Measurements from ENCODE around the gene ARSJ. TPM values are rescaled to one million over a fixed set of nuclear protein-coding genes. Genes with fewer than 3 reads are reported as not detected.

The ARSJ gene
- total and polyA plus RNA-seq, 2 experiments from 2014 or later: 4.3 to 6.6 TPM

GRCh38 chr4:113987382-113987941 is 8.0 kb upstream of the ARSJ start:
- ATAC-seq: no peak
- no peaks in the 10 kb centered on the region for H3K36me3 ChIP-seq (ENCODE audit: insufficient read depth)
- peaks cover 5% of the 10 kb centered on the region; the same call in 2 of the 3 replicates for H3K4me1 Mint-ChIP-seq

GRCh38 chr4:113982181-113982580 is 2.7 kb upstream of the ARSJ start:
- H3K4me3 Mint-ChIP-seq: no peak overlapping the region
- Histone ChIP-seq H3K79me2 (replicated peaks; ENCODE audit: insufficient read depth) (peaks cover 4% of the 10 kb centered on the region), H3K4me3 (no peak overlapping the region), H3F3A (replicated peaks; ENCODE audit: low read depth) (no peaks in the 10 kb centered on the region), H4K20me1 (replicated peaks; ENCODE audit: insufficient read depth) (no peaks in the 10 kb centered on the region), H3K4me1 (ENCODE audit: insufficient read depth) (peaks cover 13% of the 10 kb centered on the region), H3K27ac (ENCODE audit: low read depth) (no peak overlapping the region), H3K36me3 (ENCODE audit: insufficient read depth) (no peaks in the 10 kb centered on the region), H3K9me2 (ENCODE audit: insufficient read depth) (peaks cover 6% of the 10 kb centered on the region; the same call in 1 of the 2 replicates), H3K27me3 (ENCODE audit: insufficient read depth) (peaks cover 12% of the 10 kb centered on the region), H3K4me2 (no peak overlapping the region), H2AFZ (no peak overlapping the region)
- peaks cover 27% of the 10 kb centered on the region for H3K9me3 Mint-ChIP-seq
- TF ChIP-seq ETS1 (IDR thresholded peaks at IDR 0.05): no peak
- TF ChIP-seq JUNB (IDR thresholded peaks at IDR 0.05; ENCODE audit: unreplicated experiment): no peak
- H3K4me1 Mint-ChIP-seq: peaks cover 30% of the 10 kb centered on the region
- H3K27me3 Mint-ChIP-seq (ENCODE audit: insufficient read depth, low read depth, poor library complexity): peaks cover 22% of the 10 kb centered on the region
- no peak for ATAC-seq
- no peak for DNase-seq (ENCODE audit: low spot score)
- H3K36me3 Mint-ChIP-seq (ENCODE audit: low read depth): peaks cover 20% of the 10 kb centered on the region
- no peak overlapping the region for H3K27ac Mint-ChIP-seq

More at GRCh38 chr4:113987382-113987941, 8.0 kb upstream of the ARSJ start:
- no peak overlapping the region for H3K27ac ChIP-seq (ENCODE audit: low read depth)
- peak; percentile 50 for DNase-seq (ENCODE audit: low spot score)
- H3K4me1 ChIP-seq (ENCODE audit: insufficient read depth): no peaks in the 10 kb centered on the region
- Mint-ChIP-seq H3K36me3 (ENCODE audit: low read depth) (peaks cover 20% of the 10 kb centered on the region), H3K4me3 (no peak overlapping the region), H3K27ac (no peak overlapping the region), H3K27me3 (ENCODE audit: insufficient read depth, low read depth, poor library complexity) (peaks cover 13% of the 10 kb centered on the region), H3K9me3 (peaks cover 27% of the 10 kb centered on the region)
- no peak overlapping the region for H3K4me3 ChIP-seq
- peaks cover 11% of the 10 kb centered on the region; the same call in 1 of the 2 replicates for H3K9me2 ChIP-seq (ENCODE audit: insufficient read depth)
- H3K79me2 ChIP-seq (replicated peaks; ENCODE audit: insufficient read depth): no peaks in the 10 kb centered on the region
- H3K27me3 ChIP-seq (ENCODE audit: insufficient read depth): no peaks in the 10 kb centered on the region
- H3F3A ChIP-seq (replicated peaks; ENCODE audit: low read depth): no peaks in the 10 kb centered on the region
- 0 out of 2 replicates have a peak overlapping the region, but pooled peaks have one; percentile 33 for H2AFZ ChIP-seq
- no peak overlapping the region for H3K4me2 ChIP-seq
- H4K20me1 ChIP-seq (replicated peaks; ENCODE audit: insufficient read depth): no peaks in the 10 kb centered on the region
- TF ChIP-seq NANOG (IDR thresholded peaks at IDR 0.05; ENCODE audit: borderline replicate concordance): no peak
- no peak for TF ChIP-seq STAT1 (IDR thresholded peaks at IDR 0.05; ENCODE audit: unreplicated experiment)
- TF ChIP-seq EZH2phosphoT487 (IDR thresholded peaks at IDR 0.05; ENCODE audit: unreplicated experiment): no peak
- no peak for TF ChIP-seq REST (IDR thresholded peaks at IDR 0.05; ENCODE audit: unreplicated experiment)
- no peak for TF ChIP-seq ZNF114 (CRISPR knock-in tag; IDR thresholded peaks at IDR 0.05)
- no peak for TF ChIP-seq EZH2 (IDR thresholded peaks at IDR 0.05; ENCODE audit: low read depth, unreplicated experiment)
- TF ChIP-seq ZNF331 (CRISPR knock-in tag; IDR thresholded peaks at IDR 0.05; ENCODE audit: low read depth): no peak
- no peak for TF ChIP-seq JUNB (IDR thresholded peaks at IDR 0.05; ENCODE audit: unreplicated experiment)

All from GM23338 (cell line).